HL-60 (cell line): ENCODE measurements around the gene KCNH2.

Experiments used
- DNase-seq, 2 experiments: peaks; one replicate each; pipeline ENCODE4 v3.0.0-alpha.2; 2010 to 2020; ENCODE audit warnings: low read depth in 1 of 2, low spot score in 1 of 2
- H3K27ac ChIP-seq: fragments of 250-450 bp; sonication (Bioruptor Pico); replicated peaks from 2 replicates; pipeline ENCODE4 v1.5.1; 2020; ENCODE audit warnings: mild to moderate bottlenecking, moderate library complexity
- H3K27me3 ChIP-seq: fragments of 250-450 bp; sonication (Bioruptor Pico); 2 replicates; pipeline ENCODE4 v1.5.1; 2021; ENCODE audit warnings: mild to moderate bottlenecking, moderate library complexity; ENCODE audit not compliant: insufficient read depth, poor library complexity, severe bottlenecking
- H3K4me3 ChIP-seq: replicated peaks from 2 replicates; pipeline ENCODE4 v1.5.1; 2011; ENCODE audit warnings: mild to moderate bottlenecking, control low read depth, low read length; ENCODE audit not compliant: insufficient read depth
- GABPA ChIP-seq: IDR thresholded peaks from 2 replicates; pipeline ENCODE4 v1.6.1; 2012; ENCODE audit warnings: low read depth
- POLR2AphosphoS5 ChIP-seq: IDR thresholded peaks from 2 replicates; pipeline ENCODE4 v1.6.1; 2012; ENCODE audit warnings: low read depth
- SPI1 ChIP-seq: IDR thresholded peaks from 2 replicates; pipeline ENCODE4 v1.6.1; 2012; ENCODE audit warnings: low read depth, mild to moderate bottlenecking, borderline replicate concordance
- TF ChIP-seq, protein P1 (sequence below): IDR thresholded peaks from one replicate; pipeline ENCODE4 v1.5.1; 2011; ENCODE audit warnings: low read length, control low read depth, inconsistent platforms; ENCODE audit not compliant: insufficient read depth
- TF ChIP-seq, protein P2 (sequence below): IDR thresholded peaks from 2 replicates; pipeline ENCODE4 v1.6.1; 2012; ENCODE audit warnings: low read depth; ENCODE audit not compliant: insufficient replicate concordance

KCNH2 gene

DNA sequence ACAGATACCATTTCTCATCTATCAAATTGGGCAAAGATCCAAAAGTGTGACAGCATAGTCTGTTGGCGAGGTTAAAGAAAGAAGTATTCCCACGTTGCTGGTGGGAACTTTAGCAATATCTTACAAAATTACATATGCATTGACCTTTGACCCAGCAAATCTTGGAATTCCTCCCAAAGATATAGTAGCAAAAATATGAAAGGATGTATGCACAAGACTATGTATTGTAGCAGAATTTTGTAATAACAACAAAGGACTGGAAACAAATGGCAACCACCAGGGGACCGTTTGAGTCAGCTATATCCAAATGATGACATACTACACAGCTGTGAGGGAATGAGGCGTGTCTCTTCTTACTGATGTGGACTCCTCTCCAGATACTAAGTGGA is 50.2 kb downstream of the KCNH2 start:
- Histone ChIP-seq H3K4me3 (no peak overlapping the region), H3K27me3 (no peaks in the 10 kb centered on the region), H3K27ac (no peak overlapping the region)
- TF ChIP-seq, protein P1, sequence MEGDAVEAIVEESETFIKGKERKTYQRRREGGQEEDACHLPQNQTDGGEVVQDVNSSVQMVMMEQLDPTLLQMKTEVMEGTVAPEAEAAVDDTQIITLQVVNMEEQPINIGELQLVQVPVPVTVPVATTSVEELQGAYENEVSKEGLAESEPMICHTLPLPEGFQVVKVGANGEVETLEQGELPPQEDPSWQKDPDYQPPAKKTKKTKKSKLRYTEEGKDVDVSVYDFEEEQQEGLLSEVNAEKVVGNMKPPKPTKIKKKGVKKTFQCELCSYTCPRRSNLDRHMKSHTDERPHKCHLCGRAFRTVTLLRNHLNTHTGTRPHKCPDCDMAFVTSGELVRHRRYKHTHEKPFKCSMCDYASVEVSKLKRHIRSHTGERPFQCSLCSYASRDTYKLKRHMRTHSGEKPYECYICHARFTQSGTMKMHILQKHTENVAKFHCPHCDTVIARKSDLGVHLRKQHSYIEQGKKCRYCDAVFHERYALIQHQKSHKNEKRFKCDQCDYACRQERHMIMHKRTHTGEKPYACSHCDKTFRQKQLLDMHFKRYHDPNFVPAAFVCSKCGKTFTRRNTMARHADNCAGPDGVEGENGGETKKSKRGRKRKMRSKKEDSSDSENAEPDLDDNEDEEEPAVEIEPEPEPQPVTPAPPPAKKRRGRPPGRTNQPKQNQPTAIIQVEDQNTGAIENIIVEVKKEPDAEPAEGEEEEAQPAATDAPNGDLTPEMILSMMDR, result no peak
- peak in 1 of 2 experiments; percentile 15 for DNase-seq

DNA sequence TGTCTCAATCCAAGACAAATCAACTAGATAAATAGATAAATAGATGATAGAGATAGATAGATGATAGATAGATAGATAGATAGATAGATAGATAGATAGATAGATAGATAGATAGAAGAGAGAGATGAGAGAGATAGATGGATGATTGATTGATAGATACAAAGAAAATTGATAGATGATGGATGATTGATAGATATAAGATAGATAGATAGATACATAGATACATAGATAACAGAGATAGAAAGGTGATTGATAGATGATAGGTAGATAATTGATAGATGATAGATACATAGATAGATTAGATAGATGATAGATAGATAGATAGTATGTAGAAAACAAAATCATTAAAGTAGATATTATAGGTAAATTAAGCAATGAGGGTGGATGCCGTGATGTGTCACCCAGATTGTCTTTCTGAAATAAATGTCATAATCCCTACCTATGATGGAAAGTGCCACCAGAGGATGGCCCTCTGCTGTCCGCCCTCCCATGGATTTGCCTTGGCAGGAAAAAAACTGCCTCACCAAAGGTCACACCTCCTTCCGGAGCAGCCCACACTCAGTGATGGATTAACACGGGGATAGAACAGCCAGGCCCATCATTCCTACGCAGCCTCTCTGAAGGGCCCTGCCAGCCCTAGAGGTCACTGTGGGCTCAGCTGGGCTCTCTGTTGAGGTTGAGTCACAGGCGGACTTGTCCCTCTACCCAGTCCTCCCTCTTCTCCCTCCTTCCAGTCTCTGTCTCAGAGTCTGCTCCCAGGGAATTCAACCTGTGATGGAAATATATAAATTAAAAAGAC is 50.8 kb downstream of the KCNH2 start:
- TF ChIP-seq SPI1, result no peak
- TF ChIP-seq, protein P1, result no peak
- no peak for TF ChIP-seq POLR2AphosphoS5
- no peak for TF ChIP-seq GABPA
- TF ChIP-seq, protein P2, sequence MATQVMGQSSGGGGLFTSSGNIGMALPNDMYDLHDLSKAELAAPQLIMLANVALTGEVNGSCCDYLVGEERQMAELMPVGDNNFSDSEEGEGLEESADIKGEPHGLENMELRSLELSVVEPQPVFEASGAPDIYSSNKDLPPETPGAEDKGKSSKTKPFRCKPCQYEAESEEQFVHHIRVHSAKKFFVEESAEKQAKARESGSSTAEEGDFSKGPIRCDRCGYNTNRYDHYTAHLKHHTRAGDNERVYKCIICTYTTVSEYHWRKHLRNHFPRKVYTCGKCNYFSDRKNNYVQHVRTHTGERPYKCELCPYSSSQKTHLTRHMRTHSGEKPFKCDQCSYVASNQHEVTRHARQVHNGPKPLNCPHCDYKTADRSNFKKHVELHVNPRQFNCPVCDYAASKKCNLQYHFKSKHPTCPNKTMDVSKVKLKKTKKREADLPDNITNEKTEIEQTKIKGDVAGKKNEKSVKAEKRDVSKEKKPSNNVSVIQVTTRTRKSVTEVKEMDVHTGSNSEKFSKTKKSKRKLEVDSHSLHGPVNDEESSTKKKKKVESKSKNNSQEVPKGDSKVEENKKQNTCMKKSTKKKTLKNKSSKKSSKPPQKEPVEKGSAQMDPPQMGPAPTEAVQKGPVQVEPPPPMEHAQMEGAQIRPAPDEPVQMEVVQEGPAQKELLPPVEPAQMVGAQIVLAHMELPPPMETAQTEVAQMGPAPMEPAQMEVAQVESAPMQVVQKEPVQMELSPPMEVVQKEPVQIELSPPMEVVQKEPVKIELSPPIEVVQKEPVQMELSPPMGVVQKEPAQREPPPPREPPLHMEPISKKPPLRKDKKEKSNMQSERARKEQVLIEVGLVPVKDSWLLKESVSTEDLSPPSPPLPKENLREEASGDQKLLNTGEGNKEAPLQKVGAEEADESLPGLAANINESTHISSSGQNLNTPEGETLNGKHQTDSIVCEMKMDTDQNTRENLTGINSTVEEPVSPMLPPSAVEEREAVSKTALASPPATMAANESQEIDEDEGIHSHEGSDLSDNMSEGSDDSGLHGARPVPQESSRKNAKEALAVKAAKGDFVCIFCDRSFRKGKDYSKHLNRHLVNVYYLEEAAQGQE, result no peak
- no peak overlapping the region for H3K4me3 ChIP-seq
- H3K27me3 ChIP-seq, result no peaks in the 10 kb centered on the region
- H3K27ac ChIP-seq, result no peak overlapping the region
- no peak for DNase-seq

DNA sequence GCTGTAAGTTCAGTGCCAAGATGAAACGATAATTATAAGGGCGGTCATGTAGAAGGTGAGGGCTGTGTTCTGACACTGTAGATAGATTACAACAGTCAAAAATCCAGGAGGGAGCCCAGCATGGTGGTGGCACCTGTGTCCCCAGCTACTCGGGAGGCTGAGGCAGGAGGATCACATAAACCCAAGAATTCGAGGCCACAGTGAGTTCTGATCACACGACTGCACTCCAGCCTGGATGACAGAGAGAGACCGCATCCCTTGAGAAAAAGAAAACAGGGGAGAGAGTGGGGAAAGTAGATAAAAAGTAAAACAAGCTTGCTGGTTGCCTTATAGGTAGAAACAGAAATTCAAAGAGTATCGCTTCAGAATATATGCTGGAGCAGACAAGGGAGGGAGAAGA is 52.1 kb downstream of the KCNH2 start:
- DNase-seq, result no peak

More for the DNA sequence above, 52.1 kb downstream of the KCNH2 start:
- no peak overlapping the region for H3K27ac ChIP-seq
- TF ChIP-seq POLR2AphosphoS5 (no peak), GABPA (no peak), SPI1 (no peak)
- TF ChIP-seq, protein P1, result no peak
- TF ChIP-seq, protein P2, result no peak
- H3K27me3 ChIP-seq, result no peaks in the 10 kb centered on the region
- no peak overlapping the region for H3K4me3 ChIP-seq
